ENCODE measurements around the gene NFASC. TPM values are rescaled to one million over a fixed set of nuclear protein-coding genes. Genes with fewer than 3 reads are reported as not detected.

NFASC gene
- total RNA-seq, 1 donor from 2014 or later = 0.17 TPM

DNA sequence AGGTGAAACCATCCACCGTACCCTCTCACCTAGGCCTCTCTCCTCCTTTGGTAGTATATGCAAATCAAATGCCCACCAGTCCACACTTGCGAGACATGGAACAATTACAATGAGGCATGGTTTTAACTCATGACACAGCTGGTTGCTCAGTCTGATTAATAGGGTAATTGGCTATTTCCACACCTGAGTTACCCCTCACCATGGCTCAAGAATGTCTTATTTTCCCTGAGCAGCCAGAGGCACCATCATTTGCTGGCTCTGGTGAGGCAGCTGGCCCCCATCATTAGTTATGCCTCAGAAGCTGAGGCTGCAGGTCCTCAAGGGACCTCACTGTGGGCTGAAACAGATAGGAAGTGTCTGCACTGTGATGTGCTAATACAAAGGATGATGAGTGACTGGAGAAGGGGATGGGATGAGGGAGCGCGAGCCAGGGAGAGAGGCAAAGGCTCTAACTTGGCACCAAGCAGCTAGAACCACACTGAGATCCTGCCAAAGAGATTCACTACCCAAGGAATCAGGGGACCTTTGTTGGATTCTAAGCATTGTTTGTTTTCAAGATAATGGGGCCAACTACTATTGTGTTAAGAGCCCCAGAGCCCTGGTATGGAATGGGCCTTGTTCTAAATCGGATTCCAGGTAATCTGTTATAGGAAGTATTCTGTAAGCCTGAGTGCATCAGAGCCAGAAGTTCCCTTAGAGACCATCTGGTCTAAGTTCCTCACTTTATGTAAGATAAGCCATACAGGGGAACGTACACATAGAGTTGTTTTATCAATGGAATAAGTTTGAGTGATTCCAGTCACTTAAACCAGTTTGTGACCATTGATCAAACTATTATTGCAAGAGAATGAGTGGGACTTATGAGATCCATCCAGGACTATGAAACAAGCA is 92.3 kb downstream of the NFASC start:
- DNase-seq = no peak

DNA sequence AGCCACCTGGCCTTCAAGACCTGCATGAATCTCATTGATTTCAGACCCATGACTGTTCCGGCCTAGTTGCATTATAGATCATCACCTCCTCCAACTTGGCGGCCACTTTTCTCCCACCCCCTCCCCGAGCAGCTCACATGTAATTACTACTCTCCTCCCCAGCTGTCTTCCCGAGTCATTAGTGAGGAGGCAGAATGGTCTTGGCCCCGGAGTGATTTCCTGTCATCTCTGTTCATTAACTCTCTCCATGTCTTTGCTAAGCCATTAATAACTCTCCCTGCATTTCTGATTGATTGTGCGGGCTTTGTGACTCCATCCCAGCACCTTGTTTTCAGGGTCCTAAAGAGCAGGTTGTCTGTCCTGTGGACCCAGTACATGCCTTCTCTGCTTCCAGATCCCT is 96.8 kb downstream of the NFASC start:
- DNase-seq = no peak

DNA sequence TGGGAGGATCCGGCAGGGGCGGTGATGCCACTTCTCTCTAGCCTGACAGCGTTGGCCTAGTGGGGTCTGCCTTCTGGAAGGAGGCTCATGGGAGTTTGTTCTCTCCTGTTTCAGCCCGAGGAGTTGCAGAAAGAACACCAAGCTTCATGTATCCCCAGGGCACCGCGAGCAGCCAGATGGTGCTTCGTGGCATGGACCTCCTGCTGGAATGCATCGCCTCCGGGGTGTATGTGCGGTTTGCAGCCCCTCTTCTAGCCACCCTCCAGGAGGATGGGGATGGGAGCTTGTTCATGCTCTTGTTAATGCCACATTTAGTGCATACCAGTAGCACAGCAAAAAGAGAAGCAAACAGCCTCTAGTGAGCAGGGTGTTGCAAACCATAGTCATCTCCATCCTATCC is 97.5 kb downstream of the NFASC start:
- DNase-seq = no peak

DNA sequence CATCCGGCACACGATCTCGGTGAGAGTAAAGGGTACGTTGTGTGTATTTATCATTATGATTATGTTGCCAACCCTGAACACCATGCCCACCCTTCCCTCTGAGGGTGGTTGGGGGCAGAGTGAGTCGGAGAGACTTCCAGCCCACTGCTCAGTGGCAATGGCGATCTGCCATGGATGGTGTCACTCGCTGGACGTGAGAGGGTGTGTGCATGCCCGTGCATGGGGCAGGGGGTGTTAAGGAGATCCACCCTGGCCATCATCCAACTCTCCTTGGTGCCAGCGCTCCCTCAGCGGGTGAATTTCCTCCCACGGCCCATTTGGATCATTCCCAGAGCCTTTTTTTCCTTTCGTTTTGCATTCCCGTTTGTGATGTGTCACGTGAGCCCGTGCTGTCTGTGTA is 98.3 kb downstream of the NFASC start:
- DNase-seq = no peak

- no peak for DNase-seq
Measured at GRCh38 chr1:204970937-204971336, 100.3 kb downstream of the NFASC start.

DNA sequence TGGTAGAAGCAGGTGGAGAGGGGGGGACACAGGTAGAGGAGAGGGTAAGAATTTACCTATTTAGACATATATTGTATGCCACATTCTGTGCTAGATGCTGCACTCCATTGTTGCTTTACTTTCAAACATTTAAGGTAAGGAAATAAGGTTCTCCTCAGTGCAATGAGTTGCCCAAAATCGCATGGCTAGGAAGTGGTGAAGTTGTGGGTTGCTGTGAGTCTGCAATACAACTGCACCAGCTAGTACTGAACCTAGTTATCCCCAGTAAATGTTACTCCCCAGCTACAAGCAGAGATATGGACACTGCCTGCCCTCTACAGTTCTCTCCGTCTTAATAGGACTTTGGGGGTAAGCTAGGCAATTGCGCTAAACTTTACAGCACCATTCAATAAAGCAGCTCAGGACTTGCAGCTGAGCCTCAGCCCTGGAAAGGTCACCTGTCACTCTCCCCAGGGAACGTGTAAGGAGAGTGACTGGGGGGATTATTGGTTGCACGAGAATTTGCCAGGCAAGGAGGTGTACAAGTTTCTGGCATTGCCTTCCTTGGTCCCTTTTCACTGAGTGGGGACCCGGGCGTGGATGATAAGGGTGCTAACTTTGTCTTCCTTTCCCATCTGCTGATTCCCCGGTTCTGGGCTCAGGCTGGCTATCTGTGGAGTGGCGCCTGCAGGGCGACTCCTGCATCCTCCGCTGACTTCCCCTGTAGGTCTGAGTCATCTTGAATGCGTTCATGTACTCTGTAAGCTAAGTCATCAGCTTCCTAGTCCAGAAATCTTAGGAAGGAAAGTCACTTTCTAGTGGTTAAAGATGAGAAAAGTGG is 101.1 kb downstream of the NFASC start:
- peak; percentile 83 for DNase-seq

- DNase-seq = no peak
Measured at GRCh38 chr1:204972426-204972825, 101.8 kb downstream of the NFASC start.

GRCh38 chr1:204973449-204973848 is 102.8 kb downstream of the NFASC start:
- no peak for DNase-seq

GRCh38 chr1:204974327-204974726 is 103.7 kb downstream of the NFASC start:
- DNase-seq = no peak

GRCh38 chr1:204975021-204975420 is 104.4 kb downstream of the NFASC start:
- no peak for DNase-seq

DNA sequence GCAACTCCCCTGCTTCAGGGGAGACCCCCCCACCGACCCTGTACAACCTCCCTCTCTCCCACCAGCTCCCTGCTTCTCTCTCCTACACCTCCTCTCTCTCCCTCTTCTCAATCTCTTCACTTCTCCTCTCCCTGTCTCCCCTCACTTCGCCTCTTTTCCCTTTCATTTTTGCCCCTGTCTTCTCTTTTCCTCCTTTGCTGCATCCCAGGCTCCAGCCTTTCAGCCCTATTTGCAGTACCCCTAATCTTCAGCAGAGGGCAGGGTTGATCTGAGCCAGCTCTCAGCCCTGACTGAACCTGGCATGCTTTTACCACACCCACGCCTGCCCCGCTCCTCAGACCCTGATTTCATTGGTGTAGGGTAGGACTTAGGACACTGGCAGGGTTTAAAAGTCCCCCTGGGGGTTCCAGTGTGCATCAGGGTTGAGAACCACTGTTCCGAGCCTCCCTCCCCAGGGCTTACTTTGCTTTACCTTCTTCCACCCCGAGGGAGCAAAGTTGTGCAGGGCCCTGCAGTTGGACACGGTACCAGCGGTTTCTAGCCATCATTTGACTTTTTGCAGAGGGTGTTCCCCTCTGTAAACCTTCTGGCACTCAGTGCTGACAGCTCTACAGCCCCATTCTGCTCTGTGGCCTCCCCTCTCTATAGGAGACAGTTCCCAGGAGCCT is 105.0 kb downstream of the NFASC start:
- DNase-seq = peak; percentile 65

DNA sequence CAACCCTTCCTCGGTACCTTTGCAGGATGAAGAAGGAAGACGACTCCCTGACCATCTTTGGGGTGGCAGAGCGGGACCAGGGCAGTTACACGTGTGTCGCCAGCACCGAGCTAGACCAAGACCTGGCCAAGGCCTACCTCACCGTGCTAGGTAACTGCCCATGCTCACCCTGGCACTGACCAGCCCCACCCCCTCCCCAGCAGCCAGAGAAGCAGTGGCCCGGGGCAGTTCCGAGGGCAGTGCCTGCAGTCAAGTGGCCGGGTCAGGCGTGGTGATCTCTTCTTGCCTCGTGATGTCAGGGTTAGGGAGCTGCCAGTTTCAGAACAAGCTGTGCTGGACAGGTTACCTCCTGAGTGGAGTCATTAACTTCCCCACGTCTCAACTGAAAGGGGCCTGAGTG is 106.0 kb downstream of the NFASC start:
- no peak for DNase-seq

DNA sequence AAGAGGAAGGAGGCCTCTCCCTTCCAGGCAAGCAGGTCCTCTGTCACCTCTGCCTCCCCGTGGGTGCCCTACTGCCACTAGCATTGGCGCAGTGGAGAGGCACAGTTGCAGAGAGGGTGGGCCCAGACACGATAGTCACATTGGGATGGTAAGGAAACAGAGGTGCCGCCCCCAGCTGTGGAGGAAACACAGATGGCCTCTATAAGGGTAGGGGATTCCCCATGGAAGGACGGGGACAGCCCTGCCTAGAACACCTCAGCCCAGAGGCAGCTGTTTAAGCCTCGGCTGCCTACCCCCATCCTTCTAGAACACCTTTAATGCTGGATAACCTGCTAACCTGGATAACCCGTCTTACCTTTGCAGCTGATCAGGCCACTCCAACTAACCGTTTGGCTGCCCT is 106.7 kb downstream of the NFASC start:
- no peak for DNase-seq

DNA sequence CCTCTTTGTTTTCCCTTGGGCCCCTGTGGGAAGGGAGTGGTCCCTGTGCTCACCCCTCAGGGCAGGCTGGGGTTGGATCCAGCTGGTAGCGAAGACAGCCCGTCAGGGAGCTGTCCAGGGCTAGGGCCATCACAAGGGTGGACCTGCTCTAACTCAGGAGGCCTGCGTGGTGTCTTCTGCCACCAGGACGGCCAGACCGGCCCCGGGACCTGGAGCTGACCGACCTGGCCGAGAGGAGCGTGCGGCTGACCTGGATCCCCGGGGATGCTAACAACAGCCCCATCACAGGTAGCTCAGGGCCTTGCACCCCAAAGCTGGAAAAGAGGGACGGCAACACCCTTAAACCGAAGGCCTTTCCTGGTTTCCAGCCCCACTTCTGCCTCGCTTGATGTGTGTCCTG is 108.1 kb downstream of the NFASC start:
- DNase-seq = no peak

DNA sequence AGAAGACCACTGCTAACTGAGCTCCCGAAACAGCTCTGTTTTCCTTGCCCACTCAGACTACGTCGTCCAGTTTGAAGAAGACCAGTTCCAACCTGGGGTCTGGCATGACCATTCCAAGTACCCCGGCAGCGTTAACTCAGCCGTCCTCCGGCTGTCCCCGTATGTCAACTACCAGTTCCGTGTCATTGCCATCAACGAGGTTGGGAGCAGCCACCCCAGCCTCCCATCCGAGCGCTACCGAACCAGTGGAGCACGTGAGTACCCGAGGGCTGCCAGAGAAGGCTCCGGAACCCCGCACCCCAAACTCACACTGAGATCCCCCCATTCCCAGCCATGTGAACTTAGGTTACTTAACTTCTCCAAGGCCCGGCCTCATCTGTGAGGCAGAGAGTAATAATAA is 108.6 kb downstream of the NFASC start:
- no peak for DNase-seq

DNA sequence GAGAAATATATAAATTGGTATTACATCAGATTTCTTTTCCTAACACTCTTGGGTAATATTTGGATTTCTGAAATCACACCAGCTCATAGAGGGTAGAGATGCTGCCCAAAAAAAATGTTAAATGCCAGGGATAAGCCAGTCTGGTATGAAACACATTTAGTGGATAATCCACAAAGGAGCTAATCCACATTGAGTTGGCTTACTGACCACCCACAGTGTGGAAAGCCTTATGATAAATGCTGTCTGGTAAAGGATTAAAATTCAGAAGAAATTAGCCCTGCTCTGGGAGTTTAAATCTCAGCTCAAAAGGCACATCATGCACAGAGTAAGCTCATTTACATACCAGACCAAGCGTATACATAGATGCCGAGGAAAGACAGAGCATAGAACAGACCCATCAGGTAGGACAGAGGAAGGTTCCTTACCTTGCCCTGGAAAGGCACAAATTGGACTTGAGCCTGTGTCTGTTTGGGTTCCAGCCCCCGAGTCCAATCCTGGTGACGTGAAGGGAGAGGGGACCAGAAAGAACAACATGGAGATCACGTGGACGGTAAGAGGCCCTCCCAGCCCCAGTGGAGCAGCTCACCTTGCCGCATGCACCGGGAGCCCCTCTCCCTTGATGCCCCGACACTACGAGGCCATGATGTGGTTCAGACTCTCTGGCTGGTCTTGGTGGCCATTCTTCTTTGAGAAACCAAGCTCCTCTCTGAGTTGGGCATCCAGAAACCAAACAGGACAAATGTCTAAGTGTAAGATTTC is 109.4 kb downstream of the NFASC start:
- DNase-seq = no peak

- no peak for DNase-seq
Measured at GRCh38 chr1:204980840-204981405, 110.3 kb downstream of the NFASC start.

DNA sequence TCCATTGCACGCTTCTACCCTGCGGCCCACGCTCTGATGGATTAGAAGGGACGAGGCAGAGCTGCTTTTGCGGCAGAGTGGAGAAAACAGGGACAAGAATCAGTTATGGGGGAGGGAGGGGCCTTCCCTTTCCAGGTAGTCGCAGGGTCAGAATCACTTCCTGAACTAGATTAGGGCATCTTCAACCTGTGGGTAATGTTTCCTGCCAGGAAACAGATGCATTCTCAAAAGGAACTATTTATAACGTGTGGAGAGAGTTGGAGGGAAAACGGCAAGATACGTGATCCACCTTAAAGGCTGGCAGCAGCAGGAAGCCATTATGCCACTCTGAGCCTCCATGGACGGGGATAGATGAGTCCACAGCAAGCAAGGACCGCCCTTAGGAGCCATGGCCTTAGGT is 112.5 kb downstream of the NFASC start:
- peak; percentile 52 for DNase-seq

DNA sequence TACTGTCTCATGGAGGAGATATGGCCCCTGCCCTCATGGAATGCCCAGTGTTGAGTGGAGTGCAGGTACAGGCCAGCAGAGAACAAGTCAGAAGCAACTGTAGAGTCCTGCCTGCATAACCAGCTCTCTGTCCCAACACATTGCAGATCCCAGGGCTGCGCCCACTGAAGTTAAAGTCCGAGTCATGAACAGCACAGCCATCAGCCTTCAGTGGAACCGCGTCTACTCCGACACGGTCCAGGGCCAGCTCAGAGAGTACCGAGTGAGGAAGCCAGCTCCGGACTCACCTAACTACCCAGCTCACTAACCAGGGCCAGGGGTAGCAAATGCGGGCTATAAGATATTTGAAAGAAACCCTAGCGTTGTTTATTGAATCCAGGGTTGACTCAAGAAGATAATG is 113.2 kb downstream of the NFASC start:
- no peak for DNase-seq

- no peak for DNase-seq
Measured at GRCh38 chr1:204984499-204984898, 113.8 kb downstream of the NFASC start.

GRCh38 chr1:204986181-204986580 is 115.5 kb downstream of the NFASC start:
- DNase-seq = no peak

DNA sequence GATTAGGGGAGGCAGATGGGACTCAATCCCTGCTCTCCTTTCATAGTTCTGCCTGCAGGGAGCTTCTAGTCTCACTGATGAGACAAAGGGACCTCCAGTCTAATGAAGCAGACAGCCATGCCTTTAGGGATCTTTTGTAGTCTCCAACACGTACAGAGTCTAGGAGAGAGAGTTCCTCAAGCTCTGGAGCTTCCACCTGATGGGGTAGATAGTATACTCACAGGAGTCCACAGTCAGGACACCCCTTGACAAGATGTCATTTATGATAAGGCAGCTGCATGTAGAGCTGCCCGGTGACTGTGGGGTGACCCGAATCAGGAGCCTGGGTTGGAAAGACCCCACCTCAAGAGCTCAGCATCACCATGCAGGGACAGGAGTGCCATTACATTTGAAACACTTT is 117.0 kb downstream of the NFASC start:
- DNase-seq = no peak
